HG03354 (cell line): ENCODE measurements around the gene SEPTIN8.

Source experiments
- ATAC-seq: cut with Tn5 transposase; IDR thresholded peaks from one replicate; pipeline ENCODE4 v1.9.1; 2021; ENCODE audit warnings: mild to moderate bottlenecking; ENCODE audit not compliant: unreplicated experiment, poor library complexity, severe bottlenecking

Gene SEPTIN8

DNA sequence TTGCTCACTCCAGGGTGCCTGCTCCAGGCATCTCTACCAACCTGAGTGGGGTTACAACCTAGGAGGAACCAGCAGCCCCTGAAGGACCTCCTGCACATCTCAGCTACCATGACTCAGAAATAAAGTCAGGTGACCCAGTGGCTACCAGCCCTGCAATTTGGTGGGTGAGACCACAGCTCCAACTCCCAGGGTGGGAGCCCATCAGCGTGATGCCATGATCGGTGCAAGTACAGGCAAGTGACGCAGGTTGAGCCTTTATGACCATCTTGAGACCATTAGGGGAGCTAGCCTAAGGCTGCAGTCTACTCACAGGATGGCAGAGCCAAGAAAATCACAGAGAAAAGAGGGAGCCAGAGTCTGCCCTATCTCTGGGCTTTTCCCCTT, 8.6 kb downstream of the SEPTIN8 start:
- ATAC-seq = no peak

DNA sequence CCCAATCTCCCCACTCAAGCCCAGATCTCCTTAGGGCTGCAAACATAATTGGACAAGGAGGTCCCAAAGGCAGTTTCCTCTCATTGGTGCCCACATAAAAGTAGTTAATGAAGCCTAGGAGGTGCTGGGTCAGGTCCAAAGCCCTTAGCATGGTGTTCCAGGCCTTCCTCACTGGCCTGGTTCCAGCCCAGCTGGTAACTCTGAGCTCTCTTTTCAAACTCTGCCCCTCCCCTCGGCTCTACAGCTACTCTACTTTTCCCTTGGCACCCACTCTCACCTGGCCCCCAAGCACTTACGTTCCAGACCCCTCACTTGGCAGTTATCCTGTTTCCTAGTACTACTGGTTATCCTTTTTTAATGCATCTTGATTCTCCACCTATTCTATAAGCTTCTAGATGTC, 9.9 kb downstream of the SEPTIN8 start:
- no peak for ATAC-seq

DNA sequence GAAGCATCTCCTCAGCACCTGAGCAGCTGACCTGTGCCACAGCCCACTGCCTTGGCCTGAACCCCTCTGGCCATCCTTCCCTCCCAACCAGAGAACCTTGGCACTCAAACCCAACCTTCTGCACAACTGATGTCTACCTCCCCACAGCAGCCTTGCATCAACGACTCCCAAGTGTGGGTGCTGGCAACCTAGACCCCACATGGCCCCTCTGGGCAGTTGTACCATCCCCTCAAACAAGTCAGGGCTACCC, 10.3 kb downstream of the SEPTIN8 start:
- no peak for ATAC-seq

DNA sequence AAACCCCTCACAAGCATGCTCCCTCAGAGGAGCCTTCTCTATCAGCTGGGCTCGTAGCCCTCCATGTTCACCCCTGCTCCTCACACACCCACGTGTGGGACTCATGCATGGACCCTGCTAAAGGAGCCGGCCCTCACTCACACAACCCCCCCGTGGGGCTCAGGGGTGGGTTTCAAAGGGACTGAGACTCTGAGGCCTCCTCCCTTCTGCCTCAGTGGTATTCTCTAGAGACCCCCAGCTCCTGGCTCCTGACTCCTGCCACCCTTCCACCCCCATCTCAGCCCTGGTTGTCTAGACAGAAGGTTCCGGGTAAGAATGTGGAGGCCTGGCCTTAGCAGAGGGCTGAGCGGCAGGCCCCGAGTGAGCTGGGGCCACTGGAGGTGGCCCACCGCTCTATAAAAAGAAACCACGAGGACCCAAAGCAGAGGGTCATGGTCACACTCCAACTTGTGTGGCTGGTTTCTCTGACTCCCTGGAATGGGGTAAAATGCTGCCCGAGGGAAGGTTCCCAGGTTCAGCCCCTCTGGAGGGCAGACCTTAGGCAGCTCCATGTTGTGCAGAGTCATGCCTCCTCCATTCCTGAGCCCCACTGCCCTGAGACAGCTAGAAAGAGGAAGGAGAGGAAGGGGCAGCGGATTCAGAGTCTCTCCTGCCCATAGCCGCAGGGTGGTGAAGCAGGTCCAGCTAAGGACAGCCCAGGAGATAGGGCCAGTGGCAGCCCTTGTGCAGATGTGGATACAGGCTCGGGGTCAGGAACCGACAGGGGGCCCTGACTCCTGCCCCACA, 10.8 kb downstream of the SEPTIN8 start:
- no peak for ATAC-seq

DNA sequence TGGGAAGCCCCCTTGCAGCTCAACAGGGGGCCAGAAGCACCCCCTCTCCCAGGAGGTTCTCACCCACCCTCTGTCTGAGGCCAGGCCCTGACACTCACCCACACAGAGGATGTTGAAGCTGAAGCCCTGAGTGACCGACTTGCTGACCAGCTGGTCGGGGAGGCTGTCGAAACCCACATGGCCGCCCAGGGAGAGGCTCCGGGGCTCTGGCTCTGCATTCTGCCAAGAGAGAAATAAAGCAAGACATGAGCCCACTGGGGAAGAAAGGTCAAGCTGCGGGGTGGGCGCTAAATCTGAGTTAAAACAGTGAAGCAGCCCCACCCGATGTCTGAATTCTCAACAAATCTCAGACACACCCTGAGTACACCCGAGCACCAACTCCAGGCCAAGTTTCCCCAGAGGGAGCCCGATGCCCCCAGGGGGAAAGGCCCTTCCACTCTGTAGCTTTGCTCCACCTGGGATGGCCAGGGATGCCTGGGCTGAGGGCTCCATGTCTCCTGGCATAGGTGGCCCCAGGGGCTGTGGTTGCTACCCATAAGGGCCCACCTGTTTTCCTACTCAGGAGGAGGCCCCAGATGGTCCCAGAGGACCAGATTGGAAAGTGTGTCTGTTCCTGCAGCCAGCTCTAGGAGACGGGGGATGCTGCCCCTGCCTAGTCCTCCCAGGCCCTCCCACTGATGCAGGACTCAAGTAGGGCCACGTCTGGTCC, 11.6 kb downstream of the SEPTIN8 start:
- no peak for ATAC-seq

DNA sequence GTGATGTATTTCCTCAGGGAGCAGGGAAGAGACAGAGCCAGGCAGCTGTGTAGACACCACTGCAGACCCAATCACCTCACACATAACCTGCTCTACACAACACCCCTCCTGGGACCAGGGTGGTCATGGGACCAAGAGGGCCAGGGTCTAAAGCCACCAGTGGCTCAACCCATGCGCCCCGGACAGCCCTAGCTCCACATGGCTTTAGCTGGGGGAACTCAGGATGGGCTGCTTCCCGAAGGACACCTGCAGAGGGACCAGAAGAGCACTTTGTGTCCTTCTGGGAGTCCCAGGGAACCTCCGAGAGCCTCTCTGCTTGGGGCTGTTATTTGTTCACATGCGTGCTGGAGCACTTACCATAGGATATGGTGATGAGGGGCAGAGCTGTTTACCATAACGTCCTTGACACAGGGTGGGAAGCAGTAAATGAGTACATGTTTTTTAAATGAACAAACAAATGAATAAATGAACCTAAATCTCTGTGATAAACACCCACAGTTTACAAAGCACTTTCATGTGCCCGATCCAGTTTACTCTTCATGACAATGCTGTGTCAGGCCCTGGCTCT, 12.3 kb downstream of the SEPTIN8 start:
- ATAC-seq = no peak

DNA sequence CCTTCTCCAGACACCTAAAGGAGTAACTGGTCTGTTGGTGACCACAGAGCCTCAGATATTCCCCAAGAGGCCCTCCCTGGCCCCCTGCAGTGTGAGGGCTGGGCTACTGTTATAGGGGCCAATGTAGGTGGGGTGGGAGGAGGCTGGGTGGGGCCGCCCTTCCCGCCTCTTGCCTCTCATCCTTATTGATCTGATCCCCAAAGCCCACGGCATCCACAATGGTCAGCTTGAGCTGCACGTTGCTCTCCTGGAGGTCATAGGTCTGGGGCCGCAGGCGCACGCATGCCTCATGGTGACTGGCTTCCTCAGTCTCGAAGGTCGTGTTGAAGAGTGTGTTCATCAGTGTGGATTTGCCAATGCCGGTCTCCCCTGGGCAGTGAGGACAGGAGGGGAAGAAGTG, 13.0 kb downstream of the SEPTIN8 start:
- no peak for ATAC-seq

DNA sequence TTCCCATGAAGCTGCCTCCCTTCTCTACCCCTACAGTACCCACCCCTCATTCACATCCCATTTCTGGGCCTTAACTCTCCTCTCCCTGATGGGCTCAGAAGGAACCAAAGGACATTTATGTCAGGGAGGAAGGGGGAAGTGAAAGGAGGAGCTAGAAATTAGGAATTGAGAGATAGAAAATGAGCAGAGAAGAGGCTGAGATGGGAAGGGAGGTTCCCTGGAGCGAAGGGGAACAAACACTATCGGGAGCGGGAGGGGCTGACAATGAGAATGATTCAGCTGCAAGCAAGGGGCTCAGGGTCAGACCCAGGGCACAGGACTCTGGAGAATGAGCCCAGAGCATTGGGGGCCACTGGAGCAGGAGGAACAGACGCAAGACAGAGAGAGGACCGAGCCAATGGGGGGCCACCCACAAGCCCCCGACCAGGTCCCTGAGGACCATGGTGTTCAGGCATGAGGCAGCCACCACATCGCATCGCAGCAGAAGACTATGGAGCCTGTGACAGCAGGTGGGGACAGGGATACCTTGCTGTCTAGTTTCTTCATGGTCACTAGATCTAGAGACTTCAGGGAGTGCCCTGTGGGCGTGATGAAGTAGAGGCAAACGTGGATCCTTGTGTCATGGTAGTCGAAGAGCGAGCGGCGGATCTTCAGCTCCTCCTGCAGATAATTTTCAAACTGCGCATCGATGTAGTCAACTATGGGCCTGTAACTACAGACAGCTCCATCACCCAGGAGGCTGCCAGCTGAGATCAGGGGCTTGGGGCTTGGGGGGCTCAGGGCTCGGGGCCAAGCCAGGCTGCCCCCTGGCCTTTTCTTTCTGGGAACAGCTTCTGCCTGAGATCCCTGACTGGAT, 13.6 kb downstream of the SEPTIN8 start:
- ATAC-seq = no peak

DNA sequence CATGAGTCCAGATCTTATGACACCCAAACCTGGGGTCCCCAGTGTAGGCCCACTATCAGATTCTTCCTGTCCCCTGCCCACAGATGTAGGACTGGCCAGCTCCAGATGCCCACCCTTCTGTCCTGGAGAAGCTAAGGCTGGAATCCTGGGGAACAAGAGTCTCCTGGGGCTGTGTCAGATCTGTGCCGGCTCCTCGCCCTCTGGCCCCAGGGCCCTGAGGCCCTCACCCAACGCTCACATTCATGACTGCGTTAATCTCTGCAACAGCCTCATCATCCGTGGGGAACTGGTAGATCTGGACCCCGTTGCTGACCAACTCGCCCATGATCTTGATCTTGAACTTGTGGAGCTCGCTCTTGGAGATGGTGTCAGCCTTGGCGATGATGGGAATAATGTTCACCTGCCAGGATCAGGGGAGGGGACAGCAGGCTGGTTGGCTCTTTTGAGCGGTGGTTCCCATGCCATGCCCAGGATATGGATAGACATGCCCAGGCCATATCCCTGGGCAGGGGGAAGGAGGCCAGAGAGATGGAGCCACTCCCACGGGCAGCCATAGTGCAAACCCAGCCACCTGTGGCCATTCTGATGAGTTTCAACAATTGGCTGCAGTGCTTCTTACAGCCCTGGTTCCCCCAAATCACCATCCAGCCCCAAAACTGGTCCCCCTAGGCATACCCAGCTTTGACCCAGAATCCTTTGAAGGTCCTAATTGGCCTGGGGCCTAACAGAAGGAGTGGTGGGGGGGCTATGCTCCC, 14.6 kb downstream of the SEPTIN8 start:
- ATAC-seq = no peak

DNA sequence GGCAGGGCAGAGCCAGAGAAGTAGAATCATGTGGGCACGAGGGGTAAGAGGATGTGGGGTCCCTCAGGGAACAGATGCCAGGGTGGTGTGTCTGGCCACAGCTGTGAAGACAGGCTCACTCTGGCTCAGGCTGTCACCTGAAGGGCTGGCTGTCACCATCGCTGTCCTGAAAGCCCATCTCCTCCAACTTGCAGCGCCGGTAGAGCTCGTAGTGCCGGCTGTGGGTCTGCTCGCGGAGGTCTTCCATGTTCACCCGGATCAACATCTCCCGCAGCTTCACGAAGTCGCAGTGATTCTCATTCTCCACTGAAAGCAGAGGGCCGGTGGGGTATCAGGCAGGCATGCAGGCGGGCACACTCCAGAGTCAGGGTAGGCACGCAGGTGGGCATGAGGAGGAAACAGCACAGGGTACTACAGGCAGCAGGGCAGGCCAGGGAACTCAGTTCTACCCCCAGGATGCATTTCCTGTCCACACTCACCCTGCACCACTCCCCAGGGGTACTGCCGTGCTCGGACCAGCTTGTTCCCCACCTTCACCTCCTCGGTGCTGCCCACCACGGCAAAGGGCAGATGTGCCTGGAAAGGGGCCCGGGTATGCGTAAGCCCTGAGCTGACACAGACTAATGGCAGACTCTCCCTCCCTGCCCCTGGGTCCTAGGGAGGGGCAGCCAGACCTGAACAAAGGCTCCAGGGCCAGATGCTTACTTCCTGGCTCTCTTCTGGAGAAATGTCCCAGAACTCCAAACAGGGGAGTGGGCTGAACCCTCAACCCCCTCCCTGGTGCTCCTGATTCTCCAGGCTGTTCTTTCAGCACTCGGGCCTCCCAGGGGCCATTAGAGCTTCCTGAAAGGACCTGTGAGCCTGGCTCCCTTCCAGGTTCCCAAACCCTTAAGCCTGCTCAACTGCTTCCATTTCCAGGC, 15.5 kb downstream of the SEPTIN8 start:
- ATAC-seq = no peak

DNA sequence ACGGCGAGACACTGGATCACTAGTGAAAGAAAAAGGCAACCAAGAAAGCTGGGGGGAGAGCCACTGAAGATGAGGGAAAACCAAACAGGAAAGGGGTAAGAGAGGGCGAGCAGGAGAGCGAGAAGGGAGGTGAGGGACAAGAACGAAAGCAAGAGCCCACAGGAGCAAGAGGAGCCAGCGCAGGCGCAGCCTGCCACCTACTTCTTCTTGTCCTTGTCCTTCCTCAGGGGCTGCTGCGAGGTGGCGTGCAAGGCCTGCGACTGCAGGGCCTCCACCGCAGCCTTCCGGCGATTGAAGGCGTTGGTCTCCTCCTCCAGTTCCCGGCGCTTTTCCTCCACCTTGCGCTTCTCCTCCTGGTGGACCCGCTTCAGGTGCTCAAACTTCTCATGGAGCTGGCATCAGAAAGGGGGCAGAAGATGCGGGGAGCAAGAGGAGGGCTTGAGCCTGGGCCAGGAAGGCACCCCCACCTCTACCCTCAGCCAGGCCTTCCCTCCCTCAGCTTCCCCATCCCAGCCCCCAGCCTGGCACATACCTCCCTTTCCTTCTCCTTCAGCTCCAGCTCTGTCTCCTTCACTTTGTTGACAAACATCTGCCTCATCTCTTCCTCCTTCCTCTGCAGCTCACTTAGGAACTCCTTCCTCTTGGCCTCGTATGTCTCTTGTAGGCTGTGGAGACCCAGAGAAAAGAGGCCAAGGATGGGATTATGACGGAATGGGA, 16.3 kb downstream of the SEPTIN8 start:
- no peak for ATAC-seq

DNA sequence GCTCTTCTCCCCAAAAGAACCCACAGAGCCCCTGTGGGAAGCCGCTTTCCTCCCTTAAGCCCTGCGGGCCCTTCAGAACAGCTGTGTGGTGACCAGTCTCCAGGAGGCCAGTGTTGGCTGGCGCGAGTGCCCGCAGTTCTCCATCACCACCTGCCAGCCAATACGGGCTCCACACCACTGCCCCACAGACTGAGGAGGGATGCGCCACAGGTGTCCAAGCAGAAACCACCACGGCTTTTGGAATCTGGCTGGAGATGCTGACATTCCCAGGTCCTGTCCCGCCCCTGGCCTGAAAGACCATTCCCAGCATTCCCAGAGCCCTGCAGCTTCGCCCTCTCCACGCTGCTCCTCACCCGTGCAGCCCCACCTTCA, 17.0 kb downstream of the SEPTIN8 start:
- no peak for ATAC-seq

DNA sequence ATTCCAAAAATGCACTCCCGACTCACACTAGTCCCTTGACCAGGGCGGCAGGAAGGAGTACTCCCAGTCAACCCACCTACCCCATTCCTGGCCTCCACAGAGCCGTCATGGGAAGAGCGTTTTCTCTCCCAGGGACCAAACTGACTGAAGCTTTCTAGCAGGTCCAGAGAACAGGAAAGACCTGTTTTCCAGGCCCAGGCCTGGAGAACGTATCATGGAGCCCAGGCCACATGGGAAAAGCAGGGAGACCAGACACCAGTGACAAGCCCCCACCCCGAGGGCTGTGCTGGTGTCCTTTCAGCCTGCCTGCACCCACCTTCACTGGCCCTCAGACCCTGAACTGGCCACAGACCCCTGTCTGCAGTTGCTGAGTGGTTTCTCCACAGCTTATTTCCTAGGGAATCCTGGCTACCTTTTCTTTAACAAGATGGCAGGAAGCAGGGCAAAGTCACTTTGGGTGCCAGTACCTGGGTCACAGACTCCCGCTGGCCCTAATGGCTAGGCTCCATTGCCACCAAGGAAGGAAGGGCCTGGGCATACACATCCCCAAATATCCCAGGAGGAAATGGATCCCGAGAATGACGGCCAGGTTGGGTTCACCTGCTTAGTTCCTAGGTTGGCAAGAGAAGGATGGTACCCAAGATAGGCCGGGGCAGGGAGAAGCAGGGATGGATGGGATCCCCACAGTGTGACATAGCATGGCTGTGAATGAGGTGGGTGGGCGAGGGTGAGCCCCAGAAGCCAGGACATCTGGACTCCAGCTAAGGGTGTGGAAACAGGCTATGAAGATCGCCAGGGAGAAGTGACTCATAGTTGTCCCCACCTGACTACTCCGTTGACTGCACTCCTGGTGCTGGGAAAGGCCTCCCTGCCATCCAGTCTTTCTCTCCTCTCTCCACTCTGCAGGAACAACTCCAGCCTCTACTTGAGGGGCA, 17.7 kb downstream of the SEPTIN8 start:
- no peak for ATAC-seq

DNA sequence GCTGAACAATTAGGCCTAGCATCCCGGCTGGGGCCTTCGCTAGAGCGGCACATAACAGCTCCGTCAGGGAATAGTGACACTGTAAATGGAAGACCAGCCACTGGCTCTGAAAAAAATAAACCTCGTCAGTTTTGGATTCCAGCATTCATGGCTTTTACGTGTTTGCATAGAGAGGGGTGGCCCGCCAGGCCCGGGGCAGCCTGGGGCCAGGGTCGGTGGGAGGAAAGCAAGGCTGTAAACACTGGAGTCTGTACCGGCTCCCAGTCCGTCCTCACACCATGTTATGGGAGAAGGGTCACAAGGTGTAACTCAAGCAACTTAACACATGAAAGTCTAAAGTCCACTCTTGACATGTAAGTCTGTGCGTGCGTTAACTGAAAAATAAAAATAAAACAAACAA, 18.6 kb downstream of the SEPTIN8 start:
- no peak for ATAC-seq

DNA sequence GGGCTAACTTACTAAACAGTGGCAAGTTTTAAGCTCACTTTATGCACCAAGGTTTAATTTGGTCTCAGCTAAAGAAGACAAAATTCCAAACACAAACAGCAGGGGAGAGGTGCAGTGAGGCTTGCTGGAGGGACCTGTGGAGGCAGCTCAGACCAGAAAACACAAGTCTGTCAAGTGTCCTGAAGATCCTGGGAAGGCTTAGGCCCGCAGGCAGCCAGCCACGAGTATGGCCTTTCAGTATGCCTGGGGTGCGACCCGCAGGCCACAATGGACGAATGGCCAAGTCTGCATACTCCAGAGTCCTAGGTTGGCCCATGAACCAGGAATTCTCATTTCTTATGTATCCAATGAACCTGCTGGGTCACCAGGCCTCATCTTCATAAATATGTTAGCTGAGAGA, 20.5 kb downstream of the SEPTIN8 start:
- no peak for ATAC-seq

DNA sequence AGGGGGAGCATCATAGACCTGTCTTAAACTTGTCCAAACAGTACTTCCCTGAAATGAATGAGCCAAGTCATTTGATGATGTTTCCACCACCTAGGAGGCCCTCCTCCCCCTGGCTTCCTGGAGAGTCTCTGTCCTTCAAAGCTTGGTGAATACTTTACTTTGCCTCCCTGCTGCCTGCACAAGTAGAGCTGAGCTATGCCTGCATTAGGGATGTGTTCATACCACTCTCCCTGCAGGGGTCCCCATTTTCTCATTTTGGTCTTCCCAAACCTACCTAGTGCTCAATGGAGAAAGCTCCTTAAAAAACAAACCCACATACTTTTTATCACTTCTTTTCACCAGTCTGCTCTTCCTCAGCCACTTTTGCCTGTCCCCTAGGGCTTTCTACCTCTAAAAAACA, 22.1 kb downstream of the SEPTIN8 start:
- no peak for ATAC-seq

DNA sequence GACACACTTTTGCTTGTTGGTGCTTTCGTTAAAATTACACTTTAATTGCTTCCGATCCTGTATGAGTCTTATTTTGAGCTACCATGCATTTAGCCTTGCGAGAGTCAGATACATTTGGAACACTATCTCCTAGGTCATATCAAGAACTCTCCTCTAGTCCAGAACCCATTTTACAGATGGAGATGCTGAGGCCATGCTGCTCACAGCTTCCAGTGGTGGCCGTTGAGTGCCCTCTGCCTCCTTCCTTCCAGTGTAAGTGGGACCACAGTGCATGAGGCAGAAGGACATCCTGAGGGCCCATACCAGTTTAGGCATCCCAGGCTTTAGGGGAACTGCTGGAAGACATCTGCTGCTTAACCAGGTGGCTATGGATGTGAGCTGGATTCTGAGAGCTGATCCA, 22.9 kb downstream of the SEPTIN8 start:
- ATAC-seq = no peak
